GM19467 (cell line): Measurements from ENCODE around the gene EEFSEC.

Source experiments
- ATAC-seq: cut with Tn5 transposase; IDR thresholded peaks from one replicate; pipeline ENCODE4 v1.9.1; 2021; ENCODE audit warnings: mild to moderate bottlenecking, moderate library complexity; ENCODE audit not compliant: unreplicated experiment

EEFSEC gene

GRCh38 chr3:128328546-128329458, 175.5 kb downstream of the EEFSEC start:
- no peak for ATAC-seq

GRCh38 chr3:128329491-128330213, 176.4 kb downstream of the EEFSEC start:
- ATAC-seq, result no peak

- ATAC-seq, result no peak
These were observed 177.0 kb downstream of the EEFSEC start for GRCh38 chr3:128330214-128330842.

- ATAC-seq, result no peak
These were observed 180.9 kb downstream of the EEFSEC start for GRCh38 chr3:128334086-128334645.

- ATAC-seq, result no peak
These were observed 181.5 kb downstream of the EEFSEC start for GRCh38 chr3:128334766-128335165.

- no peak for ATAC-seq
These were observed 182.5 kb downstream of the EEFSEC start for GRCh38 chr3:128335621-128336296.

GRCh38 chr3:128336337-128337156, 183.3 kb downstream of the EEFSEC start:
- no peak for ATAC-seq

GRCh38 chr3:128337305-128337704, 184.0 kb downstream of the EEFSEC start:
- ATAC-seq, result no peak

- ATAC-seq, result no peak
These were observed 185.5 kb downstream of the EEFSEC start for GRCh38 chr3:128338536-128339330.

GRCh38 chr3:128339491-128340012, 186.3 kb downstream of the EEFSEC start:
- no peak for ATAC-seq

- ATAC-seq, result no peak
These were observed 187.1 kb downstream of the EEFSEC start for GRCh38 chr3:128340198-128340903.

- no peak for ATAC-seq
These were observed 187.7 kb downstream of the EEFSEC start for GRCh38 chr3:128340904-128341555.

- ATAC-seq, result no peak
These were observed 188.5 kb downstream of the EEFSEC start for GRCh38 chr3:128341659-128342395.

GRCh38 chr3:128342701-128343180, 189.5 kb downstream of the EEFSEC start:
- ATAC-seq, result no peak

- no peak for ATAC-seq
These were observed 190.2 kb downstream of the EEFSEC start for GRCh38 chr3:128343287-128344051.
